NCI-H345 treated with DMSO at 0.1 percent for 48 hours (cell line): Measurements from ENCODE around the gene MACC1.
"Not testable (repeated sequence)": the region's sequence is repeated elsewhere in the genome, so short reads cannot be mapped to it uniquely, and the experiment has no call there.

Source experiments
- DNase-seq: peaks from one replicate; lab custom pipeline; 2025; ENCODE audit not compliant: unreplicated experiment; lab: John Stamatoyannopoulos, UW

MACC1 gene

DNA sequence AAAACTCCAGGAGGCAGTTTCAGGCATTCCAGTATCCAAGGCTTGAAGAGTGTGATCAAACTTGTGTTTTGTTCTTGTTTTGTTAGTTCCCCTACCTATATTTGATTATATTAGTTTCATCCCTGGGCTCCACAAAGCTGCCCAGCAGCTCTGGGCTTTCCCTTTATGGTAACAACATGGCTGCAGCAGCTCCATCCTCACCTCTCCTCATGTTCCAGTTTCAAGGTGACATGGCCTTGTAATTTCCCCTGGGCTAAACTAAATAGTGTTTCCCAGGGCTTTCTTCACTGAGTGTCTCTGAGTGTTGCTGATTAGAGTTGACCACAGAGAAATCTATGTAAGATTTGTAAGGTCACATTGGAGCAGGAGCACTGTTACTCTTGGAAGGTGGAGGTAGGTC lies 83.4 kb downstream of the MACC1 start:
- no peak for DNase-seq

DNA sequence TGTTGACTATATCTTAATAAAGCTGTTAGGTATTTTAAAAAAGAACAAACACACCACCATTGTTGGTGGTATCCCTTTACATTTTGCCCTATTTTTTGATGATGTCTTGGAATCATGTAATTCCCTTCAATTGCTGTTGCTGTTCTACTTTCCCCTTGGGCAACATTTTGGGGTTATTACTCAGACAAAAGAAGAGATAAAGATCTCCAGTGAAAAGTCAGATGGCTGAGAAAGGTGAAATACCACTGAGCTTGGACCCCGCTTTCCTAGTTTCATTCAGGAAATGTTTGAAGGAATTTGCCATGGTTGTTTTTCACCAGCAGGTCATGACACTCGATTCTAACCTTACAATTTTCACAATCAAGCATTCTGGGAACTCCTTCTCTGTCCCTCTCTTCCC lies 84.6 kb downstream of the MACC1 start:
- DNase-seq: no peak

- no peak for DNase-seq
Observed at GRCh38 chr7:20131776-20132175, 85.4 kb downstream of the MACC1 start.

DNA sequence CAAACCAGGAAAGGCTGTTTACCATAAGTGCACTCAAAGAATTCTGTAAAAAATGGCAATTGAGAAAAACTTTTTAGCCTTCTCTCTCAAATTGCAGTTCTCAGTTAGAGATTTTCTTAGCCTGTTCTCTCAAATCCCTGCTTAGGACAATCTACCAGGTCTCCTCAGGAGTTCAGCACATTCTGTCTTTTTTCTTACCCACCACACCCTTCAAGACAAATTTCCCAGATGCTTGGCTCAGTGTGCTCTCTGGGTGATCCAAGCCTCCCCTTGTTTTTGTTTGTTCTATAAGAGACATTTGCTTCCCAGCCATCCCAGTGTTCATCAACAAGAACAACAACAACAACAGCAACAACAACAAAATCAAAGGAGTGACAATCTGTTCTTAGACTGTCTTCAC lies 87.3 kb downstream of the MACC1 start:
- DNase-seq: no peak

DNA sequence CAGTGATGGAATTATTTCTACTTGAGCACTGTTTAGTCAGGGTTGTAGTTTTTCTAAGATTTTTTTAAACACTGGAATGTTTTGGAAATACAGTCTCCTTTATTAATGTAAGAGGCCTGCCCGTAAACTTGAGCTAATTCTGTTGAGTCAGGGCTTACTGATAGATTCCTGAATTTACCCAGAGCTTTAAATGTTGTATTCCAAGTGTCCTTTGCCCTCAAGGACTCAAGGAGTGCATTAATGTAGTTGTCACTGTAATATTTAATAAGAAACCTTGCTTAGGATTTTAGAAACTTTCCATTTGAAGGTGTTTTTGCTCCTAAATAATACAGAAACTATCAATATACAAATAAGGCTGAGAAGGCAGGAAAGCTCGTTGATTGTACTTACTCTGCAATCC lies 89.2 kb downstream of the MACC1 start:
- no peak for DNase-seq

- DNase-seq: not testable (repeated sequence)
Observed at GRCh38 chr7:20126060-20126459, 91.1 kb downstream of the MACC1 start.

DNA sequence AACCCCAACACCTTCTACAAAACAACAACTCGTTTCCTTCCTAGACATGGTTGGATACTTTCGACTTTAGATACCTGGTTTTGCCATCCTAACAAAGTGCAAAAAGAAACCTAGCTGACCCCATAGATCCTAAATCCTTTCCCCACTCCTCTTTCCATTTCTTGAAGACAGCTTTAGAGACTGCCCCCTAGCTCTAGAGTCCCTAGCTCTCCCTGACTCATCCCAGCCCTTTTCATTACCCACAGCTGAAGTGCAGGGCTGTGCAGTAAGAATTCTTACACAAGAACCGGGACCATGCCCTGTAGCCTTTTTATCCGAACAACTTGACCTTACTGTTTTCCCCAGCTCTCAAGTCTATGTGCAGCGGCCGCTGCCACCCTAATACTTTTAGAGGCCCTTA lies 93.1 kb downstream of the MACC1 start:
- not testable (repeated sequence) for DNase-seq

DNA sequence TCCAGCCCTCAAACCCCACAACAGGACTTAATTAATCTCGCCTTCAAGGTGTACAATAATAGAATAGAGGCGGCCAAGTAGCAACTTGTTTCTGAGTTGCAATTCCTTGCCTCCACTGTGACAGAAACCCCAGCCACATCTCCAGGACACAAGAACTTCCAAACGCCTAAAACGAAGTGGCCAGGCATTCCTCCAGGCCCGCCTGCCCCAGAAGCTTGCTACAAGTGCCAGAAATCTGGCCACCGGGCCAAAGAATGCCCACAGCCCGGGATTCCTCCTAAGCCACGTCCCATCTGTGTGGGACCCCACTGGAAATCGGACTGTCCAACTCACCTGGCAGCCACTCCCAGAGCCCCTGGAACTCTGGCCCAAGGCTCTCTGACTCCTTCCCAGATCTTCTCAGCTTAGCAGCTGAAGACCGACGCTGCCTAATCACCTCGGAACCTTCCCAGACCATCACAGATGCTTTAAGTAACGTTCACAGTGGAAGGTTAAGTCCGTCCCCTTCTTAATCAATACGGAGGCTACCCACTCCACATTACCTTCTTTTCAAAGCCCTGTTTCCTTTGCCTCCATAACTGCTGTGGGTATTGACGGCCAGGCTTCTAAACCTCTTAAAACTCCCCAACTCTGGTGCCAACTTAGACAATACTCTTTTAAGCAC lies 94.4 kb downstream of the MACC1 start:
- DNase-seq: not testable (repeated sequence)

GRCh38 chr7:20122073-20122472 lies 95.1 kb downstream of the MACC1 start:
- DNase-seq: no peak

- no peak for DNase-seq
Observed at GRCh38 chr7:20121404-20121803, 95.8 kb downstream of the MACC1 start.

DNA sequence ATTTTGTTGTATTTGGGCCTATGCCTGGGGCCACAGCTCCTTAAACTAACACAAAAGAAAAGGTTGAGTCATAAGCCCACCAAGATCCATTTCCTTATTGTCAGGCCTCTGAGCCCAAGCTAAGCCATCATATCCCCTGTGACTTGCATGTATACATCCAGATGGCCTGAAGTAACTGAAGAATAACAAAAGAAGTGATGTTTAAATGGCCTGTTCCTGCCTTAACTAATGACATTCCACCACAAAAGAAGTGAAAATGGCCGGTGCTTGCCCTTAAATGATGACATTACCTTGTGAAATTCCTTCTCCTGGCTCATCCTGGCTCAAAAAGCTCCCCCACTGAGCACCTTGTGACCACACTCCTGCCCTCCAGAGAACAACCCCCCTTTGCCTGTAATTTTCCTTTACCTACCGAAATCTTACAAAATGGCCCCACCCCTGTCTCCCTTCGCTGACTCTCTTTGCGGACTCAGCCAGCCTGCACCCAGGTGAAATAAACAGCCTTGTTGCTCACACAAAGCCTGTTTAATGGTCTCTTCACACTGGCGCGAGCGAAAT lies 96.5 kb downstream of the MACC1 start:
- not testable (repeated sequence) for DNase-seq

GRCh38 chr7:20116869-20117268 lies 100.3 kb downstream of the MACC1 start:
- no peak for DNase-seq

DNA sequence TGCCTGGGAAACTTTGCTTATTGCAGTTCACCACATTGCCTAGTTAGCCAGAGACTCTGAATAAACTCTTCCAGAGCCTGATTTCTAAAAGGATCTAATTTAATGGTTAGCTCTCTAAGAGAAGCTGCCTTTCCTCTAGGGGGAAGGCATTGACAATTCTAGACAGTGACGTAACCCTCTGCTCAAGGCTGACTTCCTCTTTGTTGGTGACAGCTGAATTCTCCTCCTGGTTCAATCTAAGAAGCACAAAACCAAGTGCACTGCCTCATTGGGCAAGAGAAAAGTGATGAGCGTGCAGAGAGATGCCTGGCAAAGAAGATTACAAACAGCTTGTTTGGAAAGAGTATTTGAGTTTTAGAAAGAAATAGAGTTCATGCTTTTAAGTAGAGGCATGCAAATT lies 102.7 kb downstream of the MACC1 start:
- no peak for DNase-seq

DNA sequence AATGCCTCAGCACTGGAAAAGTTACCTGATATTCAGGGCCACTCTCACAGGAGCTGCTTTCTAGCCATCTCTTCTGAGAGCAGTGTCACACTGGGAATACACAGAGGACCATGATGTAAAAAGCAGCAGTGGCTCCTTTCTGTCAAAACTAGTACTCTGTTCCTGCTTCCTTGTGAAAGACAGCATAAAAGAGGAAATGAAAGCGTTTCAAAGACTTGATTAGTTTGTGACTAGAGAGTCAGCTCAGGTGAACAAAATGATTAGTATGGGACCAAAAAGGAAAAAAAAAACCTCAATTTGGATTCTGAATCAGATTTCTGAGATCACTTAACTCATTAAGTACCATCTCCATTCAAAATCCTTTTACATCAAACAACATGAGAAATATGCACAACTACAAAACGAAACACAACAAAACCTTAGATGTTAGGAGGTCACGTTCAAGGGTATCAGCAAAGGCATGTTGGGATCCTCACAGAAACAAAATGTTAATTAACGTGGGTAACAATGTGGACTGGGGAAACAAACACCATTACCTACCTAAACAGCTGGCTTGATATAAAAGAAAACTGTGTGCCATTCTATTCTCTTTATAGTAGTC lies 103.7 kb downstream of the MACC1 start:
- no peak for DNase-seq

- no peak for DNase-seq
Observed at GRCh38 chr7:20112696-20113095, 104.5 kb downstream of the MACC1 start.

- no peak for DNase-seq
Observed at GRCh38 chr7:20111821-20112542, 105.2 kb downstream of the MACC1 start.

- no peak for DNase-seq
Observed at GRCh38 chr7:20107582-20107981, 109.6 kb downstream of the MACC1 start.

- no peak for DNase-seq
Observed at GRCh38 chr7:20104696-20105095, 112.5 kb downstream of the MACC1 start.

DNA sequence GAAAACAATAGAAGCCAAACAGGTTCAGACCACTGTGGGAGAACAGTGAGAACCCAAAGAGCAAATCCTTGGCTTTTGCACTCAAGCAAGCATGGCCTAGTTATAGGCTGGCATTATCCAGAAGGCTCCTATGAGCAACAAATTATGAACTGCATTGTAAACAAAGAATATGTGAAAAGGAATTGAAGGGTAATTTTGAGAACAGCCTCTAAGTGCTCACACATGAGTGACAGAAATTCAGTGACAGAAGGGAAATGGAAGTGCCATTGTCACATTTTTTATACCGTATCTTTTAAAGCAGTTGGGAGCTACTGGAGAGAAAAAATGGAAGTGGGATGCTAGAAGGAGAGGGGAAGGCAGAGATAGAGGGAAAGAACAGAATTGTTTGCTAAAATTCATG lies 114.2 kb downstream of the MACC1 start:
- no peak for DNase-seq

GRCh38 chr7:20095862-20096261 lies 121.3 kb downstream of the MACC1 start:
- no peak for DNase-seq

- no peak for DNase-seq
Observed at GRCh38 chr7:20095436-20095835, 121.7 kb downstream of the MACC1 start.

GRCh38 chr7:20089431-20089830 lies 127.8 kb downstream of the MACC1 start:
- DNase-seq: no peak
